K562 (cell line): ENCODE data around the gene SYNE2. TPM values are rescaled to one million over a fixed set of nuclear protein-coding genes. Genes with fewer than 3 reads are reported as not detected.

Experiments used
- ATAC-seq: fragments of 200-7000 bp; cut with Tn5 transposase; 3 replicates; pipeline ENCODE4 v1.9.1; 2020; ENCODE audit warnings: moderate library complexity
- BruUV-seq: library from RNA; stranded (reverse); fragments of 400-500 nt; replicated peaks from 2 replicates; lab custom pipeline; 2021; lab: Mats Ljungman, UMichigan
- CTCF ChIA-PET: fragments of 300-600 bp; formaldehyde crosslinking; extraction: SDS; loops from one replicate; lab custom pipeline; 2021; ENCODE audit warnings: low intra/inter-chr PET ratio; lab: Yijun Ruan, JAX
- POLR2A ChIA-PET: fragments of 300-600, 350-650 bp; sonication (Branson Sonifier 250); formaldehyde crosslinking; extraction: SDS; loops from one replicate; lab custom pipeline; 2021; ENCODE audit warnings: antibody characterized with exemption, inconsistent platforms; lab: Yijun Ruan, JAX
- DNase-seq, 4 experiments: peaks; one replicate each; pipeline versions ENCODE4 v3.0.0 to v3.0.0-alpha.2; 2011 to 2018; ENCODE audit warnings: low spot score in 3 of 4, mixed read lengths in 3 of 4; ENCODE audit errors: extremely low read depth in 1 of 4
- FAIRE-seq: peaks from 2 replicates; lab custom pipeline; 2011; peaks lifted over from hg19 to GRCh38; lab: Jason Lieb, UNC
- H2AFZ ChIP-seq: 2 replicates; pipeline ENCODE4 v1.6.0; 2011; ENCODE audit warnings: low read depth, low read length, control low read depth, inconsistent platforms
- H3K27ac ChIP-seq: fragments of 200-600 bp; 3 replicates; pipeline ENCODE4 v1.8.0; 2011; ENCODE audit warnings: low read depth, mild to moderate bottlenecking, control low read depth, inconsistent platforms, low read length, moderate library complexity, mixed read lengths; ENCODE audit errors: extremely low read depth
- H3K27me3 ChIP-seq, 2 experiments: fragments of 300-600 bp in 1 of 2; 2 replicates in 1 of 2; 3 replicates in 1 of 2; pipeline versions ENCODE4 v1.6.0 to v1.8.0; 2011; ENCODE audit warnings: inconsistent platforms in 2 of 2, low read length in 2 of 2, mild to moderate bottlenecking in 1 of 2, mixed read lengths in 1 of 2, moderate library complexity in 1 of 2; ENCODE audit not compliant: control insufficient read depth in 2 of 2, insufficient read depth in 2 of 2
- H3K36me3 ChIP-seq: fragments of 300-600 bp; 3 replicates; pipeline ENCODE4 v1.8.0; 2011; ENCODE audit warnings: mild to moderate bottlenecking, low read length, inconsistent platforms; ENCODE audit not compliant: control insufficient read depth, insufficient read depth
- H3K4me1 ChIP-seq, 2 experiments: fragments of 200-600 bp in 1 of 2; replicated peaks in 1 of 2; 2 replicates in 1 of 2; 3 replicates in 1 of 2; pipeline versions ENCODE4 v1.5.1 to v1.8.0; 2011; ENCODE audit warnings: inconsistent platforms in 2 of 2, low read length in 2 of 2, mild to moderate bottlenecking in 1 of 2, mixed read lengths in 1 of 2, moderate library complexity in 1 of 2; ENCODE audit not compliant: control insufficient read depth in 2 of 2, insufficient read depth in 2 of 2
- H3K4me2 ChIP-seq: 2 replicates; pipeline ENCODE4 v1.6.1; 2011; ENCODE audit warnings: low read length, control low read depth, inconsistent platforms, mixed read lengths; ENCODE audit not compliant: insufficient read depth
- H3K4me3 ChIP-seq: fragments of 200-600 bp; sonication (generic), shearing (Covaris generic); 2 replicates; pipeline ENCODE4 v1.5.1; 2016; ENCODE audit warnings: control low read depth, inconsistent platforms
- H3K79me2 ChIP-seq: fragments of 200-600 bp; 3 replicates; pipeline ENCODE4 v1.8.0; 2011; ENCODE audit warnings: low read length, inconsistent platforms; ENCODE audit not compliant: control insufficient read depth, insufficient read depth
- H3K9ac ChIP-seq, 2 experiments: 2 replicates each; pipeline versions ENCODE4 v1.6.0 to v1.6.1; 2011; ENCODE audit warnings: low read depth in 2 of 2, low read length in 2 of 2, control low read depth in 1 of 2, inconsistent platforms in 1 of 2, mild to moderate bottlenecking in 1 of 2, mixed read lengths in 1 of 2; ENCODE audit not compliant: insufficient read depth in 1 of 2
- H3K9me1 ChIP-seq: one replicate; pipeline ENCODE4 v1.6.0; 2011; ENCODE audit warnings: inconsistent platforms, mild to moderate bottlenecking, low read length, moderate library complexity; ENCODE audit not compliant: control insufficient read depth, insufficient read depth
- H3K9me3 ChIP-seq: replicated peaks from 2 replicates; pipeline ENCODE4 v1.5.1; 2011; ENCODE audit warnings: low read depth, low read length, inconsistent platforms; ENCODE audit not compliant: control insufficient read depth, insufficient read depth
- H4K20me1 ChIP-seq: replicated peaks from 2 replicates; pipeline ENCODE4 v1.6.1; 2011; ENCODE audit warnings: low read length, inconsistent platforms, mixed read lengths; ENCODE audit not compliant: control insufficient read depth, insufficient read depth
- CCAR2 ChIP-seq: fragments of 200-400 bp; formaldehyde crosslinking; IDR thresholded peaks from 2 replicates; pipeline ENCODE4 v1.6.1; 2017; ENCODE audit warnings: mild to moderate bottlenecking, low read depth, low read length
- FOXP4 ChIP-seq: sonication (generic); formaldehyde crosslinking; IDR thresholded peaks from 2 replicates; pipeline ENCODE4 v1.8.0; 2022; ENCODE audit warnings: mild to moderate bottlenecking, missing genetic modification reagents, borderline replicate concordance
- MIER1 ChIP-seq: fragments of 450-650 bp; IDR thresholded peaks from 2 replicates; pipeline ENCODE4 v1.6.1; 2016; ENCODE audit warnings: antibody characterized with exemption, mild to moderate bottlenecking, low read depth
- MLX ChIP-seq, 2 experiments: fragments of 450-650 bp in 1 of 2; sonication (generic) in 1 of 2; formaldehyde crosslinking; conservative IDR thresholded peaks; 2 replicates each; pipeline versions ENCODE4 v1.4.0 to v1.8.1; 2020 to 2022; ENCODE audit warnings: mild to moderate bottlenecking in 1 of 2, missing genetic modification reagents in 1 of 2
- MXI1 ChIP-seq: IDR thresholded peaks from 2 replicates; pipeline ENCODE4 v1.6.1; 2011; ENCODE audit warnings: low read depth, mild to moderate bottlenecking, improper control_type of control experiment, low read length
- RAD51 ChIP-seq: fragments of 450-650 bp; IDR thresholded peaks from 2 replicates; pipeline ENCODE4 v1.7.1; 2016; ENCODE audit warnings: low read depth, mild to moderate bottlenecking, borderline replicate concordance
- RERE ChIP-seq: sonication (generic); formaldehyde crosslinking; IDR thresholded peaks from 2 replicates; pipeline ENCODE4 v1.8.0; 2023; ENCODE audit warnings: missing genetic modification reagents, mild to moderate bottlenecking, borderline replicate concordance
- TCF7 ChIP-seq: sonication (generic); IDR thresholded peaks from 2 replicates; pipeline ENCODE4 v1.6.1; 2016; ENCODE audit warnings: antibody characterized with exemption, borderline replicate concordance
- TFE3 ChIP-seq: fragments of 450-650 bp; formaldehyde crosslinking; IDR thresholded peaks from 2 replicates; pipeline ENCODE4 v1.4.0; 2020; ENCODE audit warnings: mild to moderate bottlenecking, mixed read lengths
- ZNF347 ChIP-seq: fragments of 450-650 bp; formaldehyde crosslinking; IDR thresholded peaks from 2 replicates; pipeline ENCODE4 v1.4.0; 2020; ENCODE audit warnings: low read depth, mild to moderate bottlenecking, moderate library complexity
- ZNF511 ChIP-seq: sonication (generic); formaldehyde crosslinking; IDR thresholded peaks from 2 replicates; pipeline ENCODE4 v1.8.0; 2022; ENCODE audit warnings: mild to moderate bottlenecking, missing genetic modification reagents
- ZNF561 ChIP-seq: fragments of 450-650 bp; formaldehyde crosslinking; conservative IDR thresholded peaks from 2 replicates; pipeline ENCODE4 v1.4.0; 2020; ENCODE audit warnings: mild to moderate bottlenecking, moderate library complexity
- WGBS: fragments of 100-300 bp; shearing (Covaris generic); methylation state at CpG from one replicate; pipeline ENCODE4 v1.1.6; 2016; ENCODE audit warnings: low coverage, mixed read lengths; ENCODE audit not compliant: insufficient coverage; ENCODE audit errors: missing lambda C conversion rate; 5-methylcytosine and 5-hydroxymethylcytosine counted together
- in situ Hi-C: fragments of 300-500 bp; cut with MboI; formaldehyde crosslinking; loops from 4 replicates; pipeline ENCODE4 v1.15.0; 2018; ENCODE audit warnings: inconsistent platforms, mixed read lengths
- intact Hi-C: fragments of 100-400 bp; cut with micrococcal nuclease; formaldehyde crosslinking; loops from 2 replicates; pipeline ENCODE4 v1.14.2; 2022
- polyA plus RNA-seq, 8 experiments: library from polyadenylated mRNA; depleted of rRNA in 4 of 8; stranded (reverse) in 5 of 8; unstranded in 3 of 8; fragments of >200 nt; fragmentation: Nextera tagmentation in 2 of 8; fragmentation: Illumina TruSeq in 1 of 8; extraction: Ambion mirVana in 2 of 8; extraction: Trizol in 1 of 8; gene quantifications; 2 replicates each; pipeline versions ENCODE4 v1.2.1 to v1.2.3, GENCODE V29; 2011 to 2014; ENCODE audit warnings: inconsistent platforms in 1 of 8, missing spikeins in 1 of 8
- total RNA-seq, 7 experiments: library from RNA; depleted of rRNA in 6 of 7; stranded (reverse); fragments of >200 nt in 6 of 7; fragmentation: Illumina TruSeq in 2 of 7; extraction: Trizol in 2 of 7; gene quantifications; 2 replicates each; pipeline versions ENCODE4 v1.2.1 to v1.2.3, GENCODE V29; 2011 to 2021; ENCODE audit warnings: low replicate concordance in 1 of 7

SYNE2 gene
- total and polyA plus RNA-seq, 9 of the 15 experiments (the other 6 are each of a cell fraction or from before 2014, with no cell fraction given), result 0.06 to 0.53 (median 0.11) TPM

GRCh38 chr14:64092940-64093339 lies 240.1 kb downstream of the SYNE2 start:
- TF ChIP-seq ZNF347 (CRISPR knock-in tag), result no peak
- no peak for TF ChIP-seq RERE
- TF ChIP-seq TCF7, result no peak
- TF ChIP-seq FOXP4 (CRISPR knock-in tag), result no peak
- TF ChIP-seq MLX (CRISPR knock-in tag; conservative IDR thresholded peaks at IDR 0.05), result no peak
- TF ChIP-seq MXI1, result no peak
- no peak for TF ChIP-seq MIER1
- no peak for TF ChIP-seq ZNF511
- TF ChIP-seq CCAR2, result no peak
- TF ChIP-seq ZNF561 (CRISPR knock-in tag), result no peak
- no peak for TF ChIP-seq RAD51
- no peak for TF ChIP-seq TFE3 (CRISPR knock-in tag)
- FAIRE-seq, result no peak
- Histone ChIP-seq H3K4me1 (no peaks in the 10 kb centered on the region), H2AFZ (no peak overlapping the region), H3K27ac (no peak overlapping the region), H3K27me3 (no peaks in the 10 kb centered on the region; a peak in 1 of 5 replicates), H3K79me2 (no peaks in the 10 kb centered on the region), H3K4me3 (no peak overlapping the region), H3K36me3 (no peaks in the 10 kb centered on the region), H4K20me1 (no peaks in the 10 kb centered on the region), H3K4me2 (no peak overlapping the region), H3K9me3 (no peaks in the 10 kb centered on the region), H3K9ac (no peak overlapping the region), H3K9me1 (no peaks in the 10 kb centered on the region)
- ATAC-seq, result no peak
- CTCF ChIA-PET, result no interaction called here
- intact Hi-C loops, result no loop called here
- in situ Hi-C loops, result no loop called here
- no peak for DNase-seq
- no TSS peak for BruUV-seq
- POLR2A ChIA-PET, result interaction anchor here (0.6 kb wide), 1 partner anchor 80 kb away, joined by 3 read pairs; no protein-coding TSS in a partner anchor
- WGBS, result 3% methylated on average over 4 of the region's 5 CpGs
